HG03064 (cell line): ENCODE measurements around the gene DDX20.

Experiments
- ATAC-seq: cut with Tn5 transposase; IDR thresholded peaks from one replicate; pipeline ENCODE4 v1.9.1; 2021; ENCODE audit warnings: low read depth; ENCODE audit not compliant: unreplicated experiment

The DDX20 gene

GRCh38 chr1:111746614-111746999 is 9.1 kb upstream of the DDX20 start:
- no peak for ATAC-seq

- ATAC-seq = no peak
Observed at GRCh38 chr1:111747282-111747734, 8.4 kb upstream of the DDX20 start.

- no peak for ATAC-seq
Observed at GRCh38 chr1:111747947-111748346, 7.8 kb upstream of the DDX20 start.

GRCh38 chr1:111749628-111750027 is 6.1 kb upstream of the DDX20 start:
- ATAC-seq = no peak

GRCh38 chr1:111750856-111751255 is 4.8 kb upstream of the DDX20 start:
- no peak for ATAC-seq

GRCh38 chr1:111751906-111752575 is 3.7 kb upstream of the DDX20 start:
- ATAC-seq = no peak

GRCh38 chr1:111754984-111755330 is 744 bp upstream of the DDX20 start:
- ATAC-seq = peak; percentile 5

GRCh38 chr1:111756124-111756513 is 418 bp downstream of the DDX20 start:
- ATAC-seq = peak; percentile 18

- ATAC-seq = no peak
Observed at GRCh38 chr1:111758373-111758772, 2.7 kb downstream of the DDX20 start.

- ATAC-seq = no peak
Observed at GRCh38 chr1:111761717-111762116, 6.0 kb downstream of the DDX20 start.

GRCh38 chr1:111762332-111762731 is 6.6 kb downstream of the DDX20 start:
- ATAC-seq = no peak

GRCh38 chr1:111768023-111768422 is 12.3 kb downstream of the DDX20 start:
- no peak for ATAC-seq

GRCh38 chr1:111768625-111769024 is 12.9 kb downstream of the DDX20 start:
- ATAC-seq = no peak

- no peak for ATAC-seq
Observed at GRCh38 chr1:111769517-111770146, 13.9 kb downstream of the DDX20 start.

- ATAC-seq = no peak
Observed at GRCh38 chr1:111770916-111771315, 15.2 kb downstream of the DDX20 start.

- ATAC-seq = no peak
Observed at GRCh38 chr1:111775966-111776365, 20.3 kb downstream of the DDX20 start.

- ATAC-seq = no peak
Observed at GRCh38 chr1:111776391-111776790, 20.7 kb downstream of the DDX20 start.

- ATAC-seq = no peak
Observed at GRCh38 chr1:111776861-111777260, 21.2 kb downstream of the DDX20 start.

- no peak for ATAC-seq
Observed at GRCh38 chr1:111777301-111777700, 21.6 kb downstream of the DDX20 start.

GRCh38 chr1:111778066-111778465 is 22.4 kb downstream of the DDX20 start:
- ATAC-seq = no peak

- ATAC-seq = no peak
Observed at GRCh38 chr1:111778541-111779051, 22.9 kb downstream of the DDX20 start.

- no peak for ATAC-seq
Observed at GRCh38 chr1:111779546-111779945, 23.8 kb downstream of the DDX20 start.
